Measurements from ENCODE around the gene UCK1.

Gene UCK1

GRCh38 chr9:131487621-131488031 lies 43.4 kb downstream of the UCK1 start:
- H3K36me3 ChIP-seq (ENCODE audit: insufficient read depth, insufficient read length, low read length), result peaks cover 99% of the 10 kb centered on the region
- no peak overlapping the region for H3K9ac ChIP-seq (ENCODE audit: insufficient read length, low read depth)
- H3K9me3 ChIP-seq (ENCODE audit: insufficient read depth, low read length), result no peaks in the 10 kb centered on the region
- TF ChIP-seq ZNF274 (IDR thresholded peaks at IDR 0.05; ENCODE audit: low read depth, low read length), result no peak
- no peak for TF ChIP-seq SUZ12 (IDR thresholded peaks at IDR 0.05; ENCODE audit: extremely low read depth, insufficient read depth, insufficient read length)
- TF ChIP-seq YY1 (IDR thresholded peaks at IDR 0.05; ENCODE audit: insufficient read depth, insufficient read length), result no peak
- no peak for DNase-seq (ENCODE audit: low read depth, low spot score)
- H3K27me3 ChIP-seq (ENCODE audit: insufficient read depth, insufficient read length), result no peaks in the 10 kb centered on the region
- H3K4me3 ChIP-seq (ENCODE audit: insufficient read length, low read depth), result no peak overlapping the region
- H3K4me1 ChIP-seq (ENCODE audit: insufficient read depth, insufficient read length), result peaks cover 19% of the 10 kb centered on the region

- Histone ChIP-seq H3K36me3 (ENCODE audit: insufficient read depth, insufficient read length, low read length) (peaks cover 99% of the 10 kb centered on the region), H3K9me3 (ENCODE audit: insufficient read depth, low read length) (no peaks in the 10 kb centered on the region), H3K27me3 (ENCODE audit: insufficient read depth, insufficient read length) (no peaks in the 10 kb centered on the region), H3K4me3 (ENCODE audit: insufficient read length, low read depth) (no peak overlapping the region), H3K9ac (ENCODE audit: insufficient read length, low read depth) (peak overlapping the region; percentile 12), H3K4me1 (ENCODE audit: insufficient read depth, insufficient read length) (peaks cover 19% of the 10 kb centered on the region)
- TF ChIP-seq ZNF274 (IDR thresholded peaks at IDR 0.05; ENCODE audit: low read depth, low read length) (no peak), YY1 (IDR thresholded peaks at IDR 0.05; ENCODE audit: insufficient read depth, insufficient read length) (no peak), SUZ12 (IDR thresholded peaks at IDR 0.05; ENCODE audit: extremely low read depth, insufficient read depth, insufficient read length) (no peak)
- no peak for DNase-seq (ENCODE audit: low read depth, low spot score)
These were observed 44.1 kb downstream of the UCK1 start for GRCh38 chr9:131487001-131487400.

GRCh38 chr9:131485728-131486422 lies 45.2 kb downstream of the UCK1 start:
- no peak for TF ChIP-seq SUZ12 (IDR thresholded peaks at IDR 0.05; ENCODE audit: extremely low read depth, insufficient read depth, insufficient read length)
- TF ChIP-seq YY1 (IDR thresholded peaks at IDR 0.05; ENCODE audit: insufficient read depth, insufficient read length), result no peak
- TF ChIP-seq ZNF274 (IDR thresholded peaks at IDR 0.05; ENCODE audit: low read depth, low read length), result no peak
- Histone ChIP-seq H3K27me3 (ENCODE audit: insufficient read depth, insufficient read length) (no peaks in the 10 kb centered on the region), H3K4me3 (ENCODE audit: insufficient read length, low read depth) (no peak overlapping the region), H3K4me1 (ENCODE audit: insufficient read depth, insufficient read length) (peaks cover 19% of the 10 kb centered on the region), H3K9me3 (ENCODE audit: insufficient read depth, low read length) (no peaks in the 10 kb centered on the region), H3K36me3 (ENCODE audit: insufficient read depth, insufficient read length, low read length) (peaks cover 96% of the 10 kb centered on the region), H3K9ac (ENCODE audit: insufficient read length, low read depth) (no peak overlapping the region)
- no peak for DNase-seq (ENCODE audit: low read depth, low spot score)

- H3K9me3 ChIP-seq (ENCODE audit: insufficient read depth, low read length), result no peaks in the 10 kb centered on the region
- H3K36me3 ChIP-seq (ENCODE audit: insufficient read depth, insufficient read length, low read length), result peaks cover 96% of the 10 kb centered on the region
- H3K27me3 ChIP-seq (ENCODE audit: insufficient read depth, insufficient read length), result no peaks in the 10 kb centered on the region
- no peak for TF ChIP-seq ZNF274 (IDR thresholded peaks at IDR 0.05; ENCODE audit: low read depth, low read length)
- TF ChIP-seq SUZ12 (IDR thresholded peaks at IDR 0.05; ENCODE audit: extremely low read depth, insufficient read depth, insufficient read length), result no peak
- no peak for TF ChIP-seq YY1 (IDR thresholded peaks at IDR 0.05; ENCODE audit: insufficient read depth, insufficient read length)
- peaks cover 19% of the 10 kb centered on the region for H3K4me1 ChIP-seq (ENCODE audit: insufficient read depth, insufficient read length)
- no peak overlapping the region for H3K4me3 ChIP-seq (ENCODE audit: insufficient read length, low read depth)
- DNase-seq (ENCODE audit: low read depth, low spot score), result no peak
- no peak overlapping the region for H3K9ac ChIP-seq (ENCODE audit: insufficient read length, low read depth)
These were observed 45.9 kb downstream of the UCK1 start for GRCh38 chr9:131485206-131485605.

GRCh38 chr9:131484560-131485185 lies 46.4 kb downstream of the UCK1 start:
- Histone ChIP-seq H3K27me3 (ENCODE audit: insufficient read depth, insufficient read length) (no peaks in the 10 kb centered on the region), H3K9ac (ENCODE audit: insufficient read length, low read depth) (no peak overlapping the region), H3K36me3 (ENCODE audit: insufficient read depth, insufficient read length, low read length) (peaks cover 96% of the 10 kb centered on the region), H3K9me3 (ENCODE audit: insufficient read depth, low read length) (no peaks in the 10 kb centered on the region), H3K4me1 (ENCODE audit: insufficient read depth, insufficient read length) (peaks cover 17% of the 10 kb centered on the region), H3K4me3 (ENCODE audit: insufficient read length, low read depth) (no peak overlapping the region)
- TF ChIP-seq YY1 (IDR thresholded peaks at IDR 0.05; ENCODE audit: insufficient read depth, insufficient read length) (no peak), ZNF274 (IDR thresholded peaks at IDR 0.05; ENCODE audit: low read depth, low read length) (no peak), SUZ12 (IDR thresholded peaks at IDR 0.05; ENCODE audit: extremely low read depth, insufficient read depth, insufficient read length) (no peak)
- DNase-seq (ENCODE audit: low read depth, low spot score), result no peak

- H3K4me1 ChIP-seq (ENCODE audit: insufficient read depth, insufficient read length), result peaks cover 14% of the 10 kb centered on the region
- no peaks in the 10 kb centered on the region for H3K9me3 ChIP-seq (ENCODE audit: insufficient read depth, low read length)
- DNase-seq (ENCODE audit: low read depth, low spot score), result no peak
- TF ChIP-seq SUZ12 (IDR thresholded peaks at IDR 0.05; ENCODE audit: extremely low read depth, insufficient read depth, insufficient read length), result no peak
- no peak for TF ChIP-seq ZNF274 (IDR thresholded peaks at IDR 0.05; ENCODE audit: low read depth, low read length)
- no peak for TF ChIP-seq YY1 (IDR thresholded peaks at IDR 0.05; ENCODE audit: insufficient read depth, insufficient read length)
- H3K4me3 ChIP-seq (ENCODE audit: insufficient read length, low read depth), result no peak overlapping the region
- H3K36me3 ChIP-seq (ENCODE audit: insufficient read depth, insufficient read length, low read length), result peaks cover 97% of the 10 kb centered on the region
- H3K27me3 ChIP-seq (ENCODE audit: insufficient read depth, insufficient read length), result no peaks in the 10 kb centered on the region
- H3K9ac ChIP-seq (ENCODE audit: insufficient read length, low read depth), result no peak overlapping the region
These were observed 47.0 kb downstream of the UCK1 start for GRCh38 chr9:131484051-131484445.

- H3K36me3 ChIP-seq (ENCODE audit: insufficient read depth, insufficient read length, low read length), result peaks cover 97% of the 10 kb centered on the region
- no peak overlapping the region for H3K9ac ChIP-seq (ENCODE audit: insufficient read length, low read depth)
- no peak for TF ChIP-seq YY1 (IDR thresholded peaks at IDR 0.05; ENCODE audit: insufficient read depth, insufficient read length)
- TF ChIP-seq SUZ12 (IDR thresholded peaks at IDR 0.05; ENCODE audit: extremely low read depth, insufficient read depth, insufficient read length), result no peak
- TF ChIP-seq ZNF274 (IDR thresholded peaks at IDR 0.05; ENCODE audit: low read depth, low read length), result no peak
- DNase-seq (ENCODE audit: low read depth, low spot score), result no peak
- no peaks in the 10 kb centered on the region for H3K27me3 ChIP-seq (ENCODE audit: insufficient read depth, insufficient read length)
- H3K4me1 ChIP-seq (ENCODE audit: insufficient read depth, insufficient read length), result peaks cover 14% of the 10 kb centered on the region
- H3K9me3 ChIP-seq (ENCODE audit: insufficient read depth, low read length), result no peaks in the 10 kb centered on the region
- H3K4me3 ChIP-seq (ENCODE audit: insufficient read length, low read depth), result no peak overlapping the region
These were observed 47.6 kb downstream of the UCK1 start for GRCh38 chr9:131483319-131484050.

Data from NT2/D1 (cell line).